Pancreas (tissue), 10 donors: Measurements from ENCODE around the gene STPG3. TPM values are rescaled to one million over a fixed set of nuclear protein-coding genes. Genes with fewer than 3 reads are reported as not detected.
A peak's percentile ranks its signal among the peaks of the same experiment; 100 is the strongest.

Experiments used
- ATAC-seq, 4 donors: fragments of 200-7000 bp; cut with Tn5 transposase; one replicate each; pipeline versions ENCODE4 v1.8.0 to v1.9.1; 2020; ENCODE audit warnings: mild to moderate bottlenecking in 4 of 4, moderate library complexity in 4 of 4
- DNase-seq, 6 donors: peaks; one replicate each; pipeline ENCODE4 v3.0.0-alpha.2; 2020
- FAIRE-seq: peaks from 2 replicates; lab custom pipeline; 2012; peaks lifted over from hg19 to GRCh38; lab: Jason Lieb, UNC
- H3K27ac ChIP-seq, 4 donors: fragments of 200-600 bp; sonication (generic); 1 replicate in 3 of 4; 2 replicates in 1 of 4; pipeline versions ENCODE4 v1.5.0 to v1.8.0; 2020
- H3K27me3 ChIP-seq, 4 donors: fragments of 200-600 bp; one replicate each; pipeline ENCODE4 v1.8.0; 2021
- H3K36me3 ChIP-seq, 3 donors: fragments of 200-600 bp; sonication (generic) in 1 of 3; one replicate each; pipeline versions ENCODE4 v1.5.0 to v1.8.0; 2020 to 2021
- H3K4me1 ChIP-seq, 3 donors: fragments of 200-600 bp; one replicate each; pipeline ENCODE4 v1.8.0; 2021
- H3K4me3 ChIP-seq, 4 donors: fragments of 200-600 bp; sonication (generic) in 2 of 4; one replicate each; pipeline versions ENCODE4 v1.5.0 to v1.8.0; 2020 to 2021
- H3K9me3 ChIP-seq, 4 donors: fragments of 200-600 bp; one replicate each; pipeline ENCODE4 v1.8.0; 2021
- CTCF ChIP-seq, 4 donors: fragments of 200-600 bp; sonication (generic) in 3 of 4; IDR thresholded peaks; one replicate each; pipeline versions ENCODE4 v1.5.0 to v1.8.0; 2021; ENCODE audit warnings: antibody characterized with exemption in 4 of 4
- WGBS, 2 donors: extraction: QIAGEN DNeasy Blood & Tissue Kit; methylation state at CpG; one replicate each; pipeline ENCODE4 v1.1.7; 2013; 5-methylcytosine and 5-hydroxymethylcytosine counted together
- intact Hi-C, 3 donors: fragments of 100-400 bp; cut with DNase I; formaldehyde crosslinking; loops; one replicate each; pipeline versions ENCODE4 v1.11.1 to v1.14.2; 2022
- polyA plus RNA-seq, 2 donors: library from polyadenylated mRNA; stranded (reverse); fragments of 200-250 nt; gene quantifications; one replicate each; pipeline ENCODE4 v1.2.3, GENCODE V29; 2013
- total RNA-seq, 6 donors: library from RNA; stranded (reverse); fragmentation: NEBNext Ultra II Directional in 4 of 6; extraction: Animal tissue kit (Norgen Biotek cat#: 25700) in 4 of 6; gene quantifications; one replicate each; pipeline versions ENCODE4 v1.2.1 to v1.2.4, GENCODE V29; 2021 to 2023
- donor health status: healthy with polysubstance abuse.
- donor health status: DM: no; HTN: no; CAD: no; lungs with moderate emphysema.
- donor health status: DM: no; HTN: no; CAD: no.
- donor health status: control.
- donor health status: control.
- donor health status: Bipolar disorder and iron deficiency.
- donor health status: DM: yes; HTN: yes; CAD: no.
- donor health status: DM: no; HTN: no; CAD: no.
- donor health status: DM: no; HTN: no; CAD: no.
- donor health status: DM: yes; HTN: yes; CAD: no.

The STPG3 gene
- total and polyA plus RNA-seq, 8 donors = 0.23 TPM; not detected in 7

- H3K4me3 ChIP-seq = peak overlapping the region in 2 of 4 donors; percentile 49 to 52
- DNase-seq (peak; percentile 71 to 89 (median 82)), ATAC-seq (peak in 2 of 4 donors; percentile 10 to 15), FAIRE-seq (no peak)
- no peak for TF ChIP-seq CTCF (IDR thresholded peaks at IDR 0.05)
- intact Hi-C loops = loop anchor here in 1 of 3 donors (10.0 kb wide), 1 partner anchor 228 kb away; no protein-coding TSS in a partner anchor
- H3K27me3 ChIP-seq = no peaks in the 10 kb centered on the region
- H3K27ac ChIP-seq = peak overlapping the region; percentile 40 to 82 (median 60)
- H3K9me3 ChIP-seq = no peaks in the 10 kb centered on the region
- peaks cover 18 to 37% (median 22%) of the 10 kb centered on the region in 3 donors for H3K4me1 ChIP-seq
- no peaks in the 10 kb centered on the region for H3K36me3 ChIP-seq
- WGBS, 2 donors = 32 to 38% methylated on average over 21 to 24 of the region's 24 CpGs
These were observed 45.9 kb downstream of the STPG3 start for GRCh38 chr9:137296670-137297664.

GRCh38 chr9:137297966-137298365, 46.9 kb downstream of the STPG3 start:
- H3K4me3 ChIP-seq = peak overlapping the region in 1 of 4 donors; percentile 70
- H3K27me3 ChIP-seq = no peaks in the 10 kb centered on the region
- H3K27ac ChIP-seq = peak overlapping the region; percentile 51 to 70 (median 62)
- TF ChIP-seq CTCF (IDR thresholded peaks at IDR 0.05) = no peak
- FAIRE-seq (no peak), DNase-seq (peak in 5 of 6 donors; percentile 22 to 68 (median 51)), ATAC-seq (no peak)
- H3K36me3 ChIP-seq = no peaks in the 10 kb centered on the region
- no peaks in the 10 kb centered on the region for H3K9me3 ChIP-seq
- peaks cover 20 to 34% (median 23%) of the 10 kb centered on the region in 3 donors for H3K4me1 ChIP-seq
- 32 to 53% methylated on average over 7 of the region's 7 CpGs for WGBS, 2 donors
- intact Hi-C loops = loop anchor here in 1 of 3 donors (10.0 kb wide), 1 partner anchor 227 kb away; no protein-coding TSS in a partner anchor

- Histone ChIP-seq H3K27ac (peak overlapping the region; percentile 51 to 70 (median 62)), H3K4me3 (peak overlapping the region in 3 of 4 donors; percentile 5 to 70 (median 64)), H3K27me3 (no peaks in the 10 kb centered on the region), H3K36me3 (no peaks in the 10 kb centered on the region), H3K9me3 (no peaks in the 10 kb centered on the region), H3K4me1 (peaks cover 19 to 35% (median 28%) of the 10 kb centered on the region in 3 donors)
- no peak for FAIRE-seq
- no peak for ATAC-seq
- intact Hi-C loops = loop anchor here in 1 of 3 donors (10.0 kb wide), 1 partner anchor 226 kb away; no protein-coding TSS in a partner anchor
- no peak for TF ChIP-seq CTCF (IDR thresholded peaks at IDR 0.05)
- 37 to 43% methylated on average over 24 of the region's 24 CpGs for WGBS, 2 donors
- peak in 5 of 6 donors; percentile 27 to 73 (median 58) for DNase-seq
These were observed 47.5 kb downstream of the STPG3 start for GRCh38 chr9:137298401-137299202.

GRCh38 chr9:137299203-137299565, 48.1 kb downstream of the STPG3 start:
- no peaks in the 10 kb centered on the region for H3K9me3 ChIP-seq
- peak overlapping the region in 3 of 4 donors; percentile 62 to 70 (median 62) for H3K27ac ChIP-seq
- no peaks in the 10 kb centered on the region for H3K36me3 ChIP-seq
- no peak for ATAC-seq
- intact Hi-C loops = loop anchor here in 1 of 3 donors (10.0 kb wide), 1 partner anchor 226 kb away; no protein-coding TSS in a partner anchor
- TF ChIP-seq CTCF (IDR thresholded peaks at IDR 0.05) = no peak
- no peaks in the 10 kb centered on the region for H3K27me3 ChIP-seq
- H3K4me3 ChIP-seq = peak overlapping the region in 3 of 4 donors; percentile 5 to 70 (median 64)
- DNase-seq = peak in 5 of 6 donors; percentile 22 to 74 (median 59)
- H3K4me1 ChIP-seq = peaks cover 25 to 39% (median 26%) of the 10 kb centered on the region in 3 donors
- FAIRE-seq = no peak
- 6 to 30% methylated on average over 10 of the region's 10 CpGs for WGBS, 2 donors
